Neural progenitor cell (in vitro differentiated cells): ENCODE data around the gene ADH5. TPM values are rescaled to one million over a fixed set of nuclear protein-coding genes. Genes with fewer than 3 reads are reported as not detected.
"Not testable (repeated sequence)": the region's sequence is repeated elsewhere in the genome, so short reads cannot be mapped to it uniquely, and the experiment has no call there.

Experiments used
- DNase-seq: peaks from one replicate; pipeline ENCODE4 v3.0.0-alpha.2; 2016; ENCODE audit warnings: low spot score
- H2AFZ ChIP-seq: fragments of 200-600 bp; sonication (generic); replicated peaks from 2 replicates; pipeline ENCODE4 v1.6.1; 2016; ENCODE audit warnings: antibody characterized with exemption
- H3F3A ChIP-seq: fragments of 200-600 bp; sonication (generic); 2 replicates; pipeline ENCODE4 v1.6.1; 2016; ENCODE audit warnings: antibody characterized with exemption, low read depth
- H3K27ac ChIP-seq: fragments of 200-600 bp; sonication (generic); 2 replicates; pipeline ENCODE4 v1.5.1; 2016; ENCODE audit warnings: mild to moderate bottlenecking
- H3K27me3 ChIP-seq: fragments of 200-600 bp; sonication (generic); 2 replicates; pipeline ENCODE4 v1.6.1; 2016; ENCODE audit warnings: mild to moderate bottlenecking, moderate library complexity
- H3K36me3 ChIP-seq: fragments of 200-600 bp; sonication (generic); 2 replicates; pipeline ENCODE4 v1.5.1; 2016
- H3K4me1 ChIP-seq: fragments of 200-600 bp; sonication (generic); 2 replicates; pipeline ENCODE4 v1.6.1; 2016; ENCODE audit warnings: mixed run types
- H3K4me2 ChIP-seq: fragments of 200-600 bp; sonication (generic); 2 replicates; pipeline ENCODE4 v1.6.1; 2016
- H3K4me3 ChIP-seq: fragments of 200-600 bp; sonication (generic); 2 replicates; pipeline ENCODE4 v1.5.1; 2016
- H3K79me2 ChIP-seq: fragments of 200-600 bp; sonication (generic); 2 replicates; pipeline ENCODE4 v1.6.1; 2016; ENCODE audit warnings: low read depth
- H3K9ac ChIP-seq: fragments of 200-600 bp; sonication (generic); 2 replicates; pipeline ENCODE4 v1.6.1; 2016
- H3K9me3 ChIP-seq: fragments of 200-600 bp; sonication (generic); 2 replicates; pipeline ENCODE4 v1.5.1; 2016; ENCODE audit warnings: low read depth
- H4K20me1 ChIP-seq: fragments of 200-600 bp; sonication (generic); 2 replicates; pipeline ENCODE4 v1.6.1; 2016; ENCODE audit warnings: low read depth
- H3K27ac Mint-ChIP-seq: 3 replicates; pipeline ENCODE4 v1.8.0; 2021; ENCODE audit warnings: mixed read lengths
- H3K27me3 Mint-ChIP-seq: 2 replicates; pipeline ENCODE4 v1.8.0; 2022; ENCODE audit warnings: low read depth, mild to moderate bottlenecking, inconsistent platforms, moderate library complexity, mixed read lengths; ENCODE audit not compliant: insufficient read depth
- H3K36me3 Mint-ChIP-seq: 3 replicates; pipeline ENCODE4 v1.8.0; 2021; ENCODE audit warnings: mixed read lengths
- H3K4me1 Mint-ChIP-seq: 3 replicates; pipeline ENCODE4 v1.8.0; 2021; ENCODE audit warnings: mixed read lengths
- H3K4me3 Mint-ChIP-seq: 3 replicates; pipeline ENCODE4 v1.8.0; 2021; ENCODE audit warnings: mild to moderate bottlenecking, moderate library complexity, mixed read lengths
- H3K9me3 Mint-ChIP-seq: 3 replicates; pipeline ENCODE4 v1.8.0; 2020; ENCODE audit warnings: mixed read lengths
- CTCF ChIP-seq: fragments of 200-600 bp; sonication (generic); IDR thresholded peaks from 2 replicates; pipeline ENCODE4 v1.5.1; 2017; ENCODE audit warnings: antibody characterized with exemption, mild to moderate bottlenecking
- EZH2 ChIP-seq: fragments of 200-600 bp; sonication (generic); IDR thresholded peaks from 2 replicates; pipeline ENCODE4 v1.6.1; 2017; ENCODE audit warnings: antibody characterized with exemption, mild to moderate bottlenecking, moderate library complexity
- EZH2phosphoT487 ChIP-seq: fragments of 200-600 bp; sonication (generic); IDR thresholded peaks from 2 replicates; pipeline ENCODE4 v1.6.1; 2017; ENCODE audit warnings: antibody characterized with exemption
- total RNA-seq: library from RNA; depleted of rRNA; stranded (reverse); fragments of >200 nt; gene quantifications from 2 replicates; pipeline ENCODE4 v1.2.3, GENCODE V29; 2015; ENCODE audit warnings: low replicate concordance

The ADH5 gene
- total RNA-seq, 1 donor from 2014 or later, result 473 TPM

- Histone ChIP-seq H3K4me3 (no peak overlapping the region), H3F3A (no peaks in the 10 kb centered on the region), H3K9ac (no peak overlapping the region), H2AFZ (no peak overlapping the region), H3K36me3 (no peaks in the 10 kb centered on the region), H3K4me2 (no peak overlapping the region), H3K27ac (no peak overlapping the region), H4K20me1 (peaks cover 19% of the 10 kb centered on the region), H3K79me2 (peaks cover 100% of the 10 kb centered on the region), H3K4me1 (peaks cover 9% of the 10 kb centered on the region), H3K9me3 (no peaks in the 10 kb centered on the region), H3K27me3 (no peaks in the 10 kb centered on the region)
- peak; percentile 4 for DNase-seq
- Mint-ChIP-seq H3K27me3 (peaks cover 3% of the 10 kb centered on the region), H3K9me3 (peaks cover 37% of the 10 kb centered on the region), H3K27ac (no peak overlapping the region), H3K36me3 (peaks cover 44% of the 10 kb centered on the region), H3K4me1 (peaks cover 7% of the 10 kb centered on the region), H3K4me3 (no peak overlapping the region)
- TF ChIP-seq EZH2phosphoT487 (no peak), EZH2 (no peak), CTCF (no peak)
Observed at GRCh38 chr4:99024481-99025275, 63.9 kb downstream of the ADH5 start.

- H3K4me3 Mint-ChIP-seq, H3F3A ChIP-seq, H3K9me3 ChIP-seq, H3K4me1 Mint-ChIP-seq, H3K4me3 ChIP-seq, H3K27me3 ChIP-seq, H3K27ac ChIP-seq, DNase-seq, H3K4me2 ChIP-seq, H3K27ac Mint-ChIP-seq, H2AFZ ChIP-seq, H3K36me3 ChIP-seq, H3K4me1 ChIP-seq, H3K27me3 Mint-ChIP-seq, H3K9ac ChIP-seq: not testable (repeated sequence)
- Mint-ChIP-seq H3K36me3 (peaks cover 51% of the 10 kb centered on the region), H3K9me3 (peaks cover 45% of the 10 kb centered on the region)
- Histone ChIP-seq H4K20me1 (peaks cover 19% of the 10 kb centered on the region), H3K79me2 (peaks cover 100% of the 10 kb centered on the region)
Observed at GRCh38 chr4:99023800-99024251, 64.8 kb downstream of the ADH5 start.

- Histone ChIP-seq H3K4me2 (no peak overlapping the region), H4K20me1 (peaks cover 19% of the 10 kb centered on the region), H3K79me2 (peaks cover 100% of the 10 kb centered on the region), H3K4me3 (no peak overlapping the region), H3F3A (no peaks in the 10 kb centered on the region), H3K9me3 (no peaks in the 10 kb centered on the region), H3K27me3 (no peaks in the 10 kb centered on the region), H3K4me1 (peaks cover 9% of the 10 kb centered on the region), H3K27ac (no peak overlapping the region), H3K9ac (no peak overlapping the region), H3K36me3 (no peaks in the 10 kb centered on the region), H2AFZ (no peak overlapping the region)
- Mint-ChIP-seq H3K27me3 (peaks cover 3% of the 10 kb centered on the region), H3K36me3 (peaks cover 64% of the 10 kb centered on the region), H3K4me1 (peaks cover 7% of the 10 kb centered on the region), H3K9me3 (peaks cover 56% of the 10 kb centered on the region), H3K27ac (no peak overlapping the region), H3K4me3 (no peak overlapping the region)
- no peak for DNase-seq
- no peak for TF ChIP-seq EZH2
Observed at GRCh38 chr4:99022566-99022965, 66.0 kb downstream of the ADH5 start.

- H3K36me3 Mint-ChIP-seq, result peaks cover 73% of the 10 kb centered on the region
- peaks cover 6% of the 10 kb centered on the region for H3K27me3 Mint-ChIP-seq
- H3K9me3 Mint-ChIP-seq, result peaks cover 65% of the 10 kb centered on the region
- Histone ChIP-seq H3K9ac (no peak overlapping the region), H4K20me1 (peaks cover 19% of the 10 kb centered on the region), H3K27me3 (no peaks in the 10 kb centered on the region), H3K4me2 (no peak overlapping the region), H3K4me3 (no peak overlapping the region), H3K9me3 (no peaks in the 10 kb centered on the region), H3F3A (no peaks in the 10 kb centered on the region), H3K27ac (no peak overlapping the region), H3K79me2 (peaks cover 100% of the 10 kb centered on the region), H3K36me3 (no peaks in the 10 kb centered on the region), H2AFZ (no peak overlapping the region), H3K4me1 (peaks cover 9% of the 10 kb centered on the region)
- TF ChIP-seq CTCF (no peak), EZH2phosphoT487 (no peak), EZH2 (no peak)
- H3K4me3 Mint-ChIP-seq, result no peak overlapping the region
- no peak for DNase-seq
- H3K4me1 Mint-ChIP-seq, result peaks cover 7% of the 10 kb centered on the region
- no peak overlapping the region for H3K27ac Mint-ChIP-seq
Observed at GRCh38 chr4:99021386-99021785, 67.2 kb downstream of the ADH5 start.

Other genes with a start within 250 kb of the ADH5 start
- gene EIF4E, start 159.7 kb downstream of the ADH5 start, total RNA-seq, result 249 and 340 TPM in 2 replicates
- gene METAP1, start 93.1 kb downstream of the ADH5 start, total RNA-seq, result 92.4 and 155 TPM in 2 replicates
- gene ADH4, start 55.5 kb upstream of the ADH5 start, total RNA-seq, result not detected in 2 replicates
- not detected in 2 replicates for gene ADH6, start 130.5 kb upstream of the ADH5 start, total RNA-seq
- not detected in 2 replicates for gene ADH1A, start 202.2 kb upstream of the ADH5 start, total RNA-seq
- not detected in 2 replicates for gene ADH1B, start 232.6 kb upstream of the ADH5 start, total RNA-seq